H1 (cell line): ENCODE results near the gene KRT75. TPM values are rescaled to one million over a fixed set of nuclear protein-coding genes. Genes with fewer than 3 reads are reported as not detected.

Experiments
- CHD1 ChIP-seq: IDR thresholded peaks from 2 replicates; pipeline ENCODE4 v1.6.1; 2012; ENCODE audit warnings: low read depth, low read length, improper control_type of control experiment
- YY1 ChIP-seq: IDR thresholded peaks from 2 replicates; pipeline ENCODE4 v1.6.1; 2011; ENCODE audit warnings: low read depth, mild to moderate bottlenecking, low read length
- polyA plus RNA-seq, 7 experiments: library from polyadenylated mRNA; depleted of rRNA in 3 of 7; stranded (reverse) in 5 of 7; unstranded in 2 of 7; fragments of >200 nt in 5 of 7; fragments of 200-250 nt in 2 of 7; gene quantifications; 1 replicate in 5 of 7; 2 replicates in 1 of 7; 4 replicates in 1 of 7; pipeline versions ENCODE4 v1.2.1 to v1.2.3, GENCODE V29; 2011 to 2013; ENCODE audit warnings: missing spikeins in 2 of 7, mixed read lengths in 2 of 7
- total RNA-seq: library from RNA; stranded (reverse); fragmentation: NEBNext Ultra II Directional; extraction: Animal tissue kit (Norgen Biotek cat#: 25700); gene quantifications from 2 replicates; pipeline ENCODE4 v1.2.1, GENCODE V29; 2021
- TF ChIP-seq, protein P1 (sequence below): fragments of 300-600 bp; sonication (generic); IDR thresholded peaks from 2 replicates; pipeline ENCODE4 v1.7.1; 2012; ENCODE audit warnings: low read length, moderate library complexity, mild to moderate bottlenecking, inconsistent platforms; ENCODE audit not compliant: insufficient replicate concordance

The KRT75 gene
- total and polyA plus RNA-seq, 2 of the 8 experiments (the other 6 are each of a cell fraction or from before 2014, with no cell fraction given) = not detected

DNA sequence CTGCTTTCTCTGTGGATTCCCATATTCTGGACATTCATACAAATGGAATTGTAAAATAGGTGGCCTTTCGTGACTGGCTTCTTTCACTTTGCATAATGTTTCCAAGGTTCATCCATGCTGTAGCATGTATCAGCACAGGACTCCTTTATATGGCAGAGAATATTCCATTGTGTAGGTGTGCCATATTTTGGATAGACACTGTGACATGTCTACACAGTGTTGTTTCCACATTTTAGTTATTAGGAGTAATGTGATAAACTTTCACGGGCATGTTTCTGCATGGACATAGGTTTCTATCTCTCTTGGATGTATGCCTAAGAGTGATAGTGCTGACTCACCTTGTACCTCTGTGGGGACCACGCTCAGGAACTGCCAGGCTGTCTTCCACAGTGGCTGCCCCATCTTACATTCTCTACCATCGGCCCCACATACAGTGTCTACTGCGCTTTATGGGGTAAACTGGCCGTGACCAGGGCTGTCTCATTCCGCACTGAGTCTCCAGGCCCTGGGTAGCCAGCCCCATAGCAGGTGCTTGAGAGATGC, 41.6 kb downstream of the KRT75 start (continued):
- TF ChIP-seq, protein P1, sequence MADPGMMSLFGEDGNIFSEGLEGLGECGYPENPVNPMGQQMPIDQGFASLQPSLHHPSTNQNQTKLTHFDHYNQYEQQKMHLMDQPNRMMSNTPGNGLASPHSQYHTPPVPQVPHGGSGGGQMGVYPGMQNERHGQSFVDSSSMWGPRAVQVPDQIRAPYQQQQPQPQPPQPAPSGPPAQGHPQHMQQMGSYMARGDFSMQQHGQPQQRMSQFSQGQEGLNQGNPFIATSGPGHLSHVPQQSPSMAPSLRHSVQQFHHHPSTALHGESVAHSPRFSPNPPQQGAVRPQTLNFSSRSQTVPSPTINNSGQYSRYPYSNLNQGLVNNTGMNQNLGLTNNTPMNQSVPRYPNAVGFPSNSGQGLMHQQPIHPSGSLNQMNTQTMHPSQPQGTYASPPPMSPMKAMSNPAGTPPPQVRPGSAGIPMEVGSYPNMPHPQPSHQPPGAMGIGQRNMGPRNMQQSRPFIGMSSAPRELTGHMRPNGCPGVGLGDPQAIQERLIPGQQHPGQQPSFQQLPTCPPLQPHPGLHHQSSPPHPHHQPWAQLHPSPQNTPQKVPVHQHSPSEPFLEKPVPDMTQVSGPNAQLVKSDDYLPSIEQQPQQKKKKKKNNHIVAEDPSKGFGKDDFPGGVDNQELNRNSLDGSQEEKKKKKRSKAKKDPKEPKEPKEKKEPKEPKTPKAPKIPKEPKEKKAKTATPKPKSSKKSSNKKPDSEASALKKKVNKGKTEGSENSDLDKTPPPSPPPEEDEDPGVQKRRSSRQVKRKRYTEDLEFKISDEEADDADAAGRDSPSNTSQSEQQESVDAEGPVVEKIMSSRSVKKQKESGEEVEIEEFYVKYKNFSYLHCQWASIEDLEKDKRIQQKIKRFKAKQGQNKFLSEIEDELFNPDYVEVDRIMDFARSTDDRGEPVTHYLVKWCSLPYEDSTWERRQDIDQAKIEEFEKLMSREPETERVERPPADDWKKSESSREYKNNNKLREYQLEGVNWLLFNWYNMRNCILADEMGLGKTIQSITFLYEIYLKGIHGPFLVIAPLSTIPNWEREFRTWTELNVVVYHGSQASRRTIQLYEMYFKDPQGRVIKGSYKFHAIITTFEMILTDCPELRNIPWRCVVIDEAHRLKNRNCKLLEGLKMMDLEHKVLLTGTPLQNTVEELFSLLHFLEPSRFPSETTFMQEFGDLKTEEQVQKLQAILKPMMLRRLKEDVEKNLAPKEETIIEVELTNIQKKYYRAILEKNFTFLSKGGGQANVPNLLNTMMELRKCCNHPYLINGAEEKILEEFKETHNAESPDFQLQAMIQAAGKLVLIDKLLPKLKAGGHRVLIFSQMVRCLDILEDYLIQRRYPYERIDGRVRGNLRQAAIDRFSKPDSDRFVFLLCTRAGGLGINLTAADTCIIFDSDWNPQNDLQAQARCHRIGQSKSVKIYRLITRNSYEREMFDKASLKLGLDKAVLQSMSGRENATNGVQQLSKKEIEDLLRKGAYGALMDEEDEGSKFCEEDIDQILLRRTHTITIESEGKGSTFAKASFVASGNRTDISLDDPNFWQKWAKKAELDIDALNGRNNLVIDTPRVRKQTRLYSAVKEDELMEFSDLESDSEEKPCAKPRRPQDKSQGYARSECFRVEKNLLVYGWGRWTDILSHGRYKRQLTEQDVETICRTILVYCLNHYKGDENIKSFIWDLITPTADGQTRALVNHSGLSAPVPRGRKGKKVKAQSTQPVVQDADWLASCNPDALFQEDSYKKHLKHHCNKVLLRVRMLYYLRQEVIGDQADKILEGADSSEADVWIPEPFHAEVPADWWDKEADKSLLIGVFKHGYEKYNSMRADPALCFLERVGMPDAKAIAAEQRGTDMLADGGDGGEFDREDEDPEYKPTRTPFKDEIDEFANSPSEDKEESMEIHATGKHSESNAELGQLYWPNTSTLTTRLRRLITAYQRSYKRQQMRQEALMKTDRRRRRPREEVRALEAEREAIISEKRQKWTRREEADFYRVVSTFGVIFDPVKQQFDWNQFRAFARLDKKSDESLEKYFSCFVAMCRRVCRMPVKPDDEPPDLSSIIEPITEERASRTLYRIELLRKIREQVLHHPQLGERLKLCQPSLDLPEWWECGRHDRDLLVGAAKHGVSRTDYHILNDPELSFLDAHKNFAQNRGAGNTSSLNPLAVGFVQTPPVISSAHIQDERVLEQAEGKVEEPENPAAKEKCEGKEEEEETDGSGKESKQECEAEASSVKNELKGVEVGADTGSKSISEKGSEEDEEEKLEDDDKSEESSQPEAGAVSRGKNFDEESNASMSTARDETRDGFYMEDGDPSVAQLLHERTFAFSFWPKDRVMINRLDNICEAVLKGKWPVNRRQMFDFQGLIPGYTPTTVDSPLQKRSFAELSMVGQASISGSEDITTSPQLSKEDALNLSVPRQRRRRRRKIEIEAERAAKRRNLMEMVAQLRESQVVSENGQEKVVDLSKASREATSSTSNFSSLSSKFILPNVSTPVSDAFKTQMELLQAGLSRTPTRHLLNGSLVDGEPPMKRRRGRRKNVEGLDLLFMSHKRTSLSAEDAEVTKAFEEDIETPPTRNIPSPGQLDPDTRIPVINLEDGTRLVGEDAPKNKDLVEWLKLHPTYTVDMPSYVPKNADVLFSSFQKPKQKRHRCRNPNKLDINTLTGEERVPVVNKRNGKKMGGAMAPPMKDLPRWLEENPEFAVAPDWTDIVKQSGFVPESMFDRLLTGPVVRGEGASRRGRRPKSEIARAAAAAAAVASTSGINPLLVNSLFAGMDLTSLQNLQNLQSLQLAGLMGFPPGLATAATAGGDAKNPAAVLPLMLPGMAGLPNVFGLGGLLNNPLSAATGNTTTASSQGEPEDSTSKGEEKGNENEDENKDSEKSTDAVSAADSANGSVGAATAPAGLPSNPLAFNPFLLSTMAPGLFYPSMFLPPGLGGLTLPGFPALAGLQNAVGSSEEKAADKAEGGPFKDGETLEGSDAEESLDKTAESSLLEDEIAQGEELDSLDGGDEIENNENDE = no peak
- TF ChIP-seq YY1 (no peak), CHD1 (no peak)
- TF ChIP-seq, all 59 proteins: peak for 0
